HG03439 (cell line): Measurements from ENCODE around the gene RNF113B.
A peak's percentile ranks its signal among the peaks of the same experiment; 100 is the strongest.

ENCODE experiments used
- ATAC-seq: cut with Tn5 transposase; IDR thresholded peaks from one replicate; pipeline ENCODE4 v1.9.1; 2021; ENCODE audit warnings: mild to moderate bottlenecking, moderate library complexity; ENCODE audit not compliant: unreplicated experiment

The RNF113B gene

GRCh38 chr13:98175043-98175442 lies 2.0 kb downstream of the RNF113B start:
- ATAC-seq: no peak

DNA sequence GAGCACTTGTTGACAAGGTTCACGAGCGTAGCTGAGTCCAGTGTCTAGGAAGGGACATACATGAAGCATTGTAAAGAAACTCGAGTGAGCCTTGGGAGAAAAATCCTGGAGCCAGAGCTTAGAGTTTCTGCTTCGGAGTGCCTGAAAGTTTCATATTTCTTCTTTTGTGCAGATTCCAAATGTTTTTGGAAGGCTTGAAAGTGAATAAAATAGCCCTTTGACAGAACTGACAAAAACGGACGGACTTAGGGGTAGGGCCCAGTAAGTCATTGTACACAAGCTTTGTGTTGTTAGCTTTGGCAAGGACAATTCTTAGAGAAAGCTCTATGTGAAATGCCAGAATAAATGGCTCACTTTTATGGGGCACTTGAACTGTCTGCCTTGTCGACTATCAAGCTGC lies 2.8 kb downstream of the RNF113B start:
- ATAC-seq: no peak

GRCh38 chr13:98173431-98174152 lies 3.5 kb downstream of the RNF113B start:
- ATAC-seq: no peak

GRCh38 chr13:98172590-98173422 lies 4.3 kb downstream of the RNF113B start:
- no peak for ATAC-seq

GRCh38 chr13:98171900-98172589 lies 5.0 kb downstream of the RNF113B start:
- ATAC-seq: no peak

DNA sequence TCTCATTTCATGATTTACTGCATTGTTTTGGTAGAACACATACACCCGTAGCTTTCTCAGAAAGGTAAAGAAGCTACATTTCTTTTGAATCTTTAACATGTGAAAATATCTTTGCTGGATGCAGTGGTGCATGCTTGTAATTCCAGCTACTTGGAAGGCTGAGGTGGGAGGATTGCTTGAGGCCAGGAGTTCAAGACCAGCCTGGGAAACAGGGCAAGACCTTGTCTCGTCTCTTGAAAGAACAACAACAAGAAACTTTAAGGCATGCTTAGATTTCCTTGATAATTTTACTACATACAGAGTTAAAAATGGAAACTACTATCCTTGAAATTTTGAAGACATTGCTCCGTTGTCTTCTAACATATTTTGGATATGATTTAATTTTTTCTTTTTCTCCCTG lies 7.7 kb downstream of the RNF113B start:
- ATAC-seq: no peak

DNA sequence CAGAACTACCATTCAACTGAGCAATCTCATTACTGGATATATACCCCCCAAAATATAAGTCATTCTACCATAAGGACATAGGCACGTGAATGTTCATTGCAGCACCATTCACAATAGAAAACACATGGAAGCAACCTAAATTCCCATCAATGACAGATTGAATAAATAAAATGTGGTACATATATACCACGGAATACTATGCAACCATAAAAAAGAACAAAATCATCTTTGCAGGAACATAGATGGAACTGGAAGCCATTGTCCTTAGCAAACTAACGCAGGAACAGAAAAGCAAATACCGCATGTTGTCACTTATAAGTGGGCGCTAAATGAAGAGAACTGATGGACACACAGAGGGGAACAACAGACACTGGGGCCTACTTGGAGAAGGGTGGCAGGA lies 14.1 kb downstream of the RNF113B start:
- ATAC-seq: no peak

- ATAC-seq: no peak
Observed at GRCh38 chr13:98158172-98158899, 18.7 kb downstream of the RNF113B start.

- ATAC-seq: no peak
Observed at GRCh38 chr13:98157609-98158008, 19.5 kb downstream of the RNF113B start.

GRCh38 chr13:98157188-98157587 lies 19.9 kb downstream of the RNF113B start:
- ATAC-seq: no peak

DNA sequence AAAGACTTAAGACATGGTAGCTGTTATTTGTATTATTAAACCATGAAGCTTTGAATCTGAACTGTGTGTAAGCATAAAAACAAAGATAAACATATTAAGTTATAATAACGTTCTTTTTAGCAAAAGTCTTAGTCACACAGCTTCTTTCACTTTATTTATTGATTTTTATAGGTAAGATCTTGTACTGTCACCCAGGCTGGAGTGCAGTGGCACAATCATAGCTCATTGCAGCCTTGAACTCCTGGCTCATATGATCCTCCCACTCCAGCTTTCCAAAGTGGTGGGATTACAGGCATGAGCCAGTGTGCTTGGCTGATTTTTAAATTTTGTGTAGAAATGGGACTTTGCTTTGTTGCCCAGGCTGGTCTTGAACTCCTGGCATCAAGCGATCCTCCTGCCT lies 20.8 kb downstream of the RNF113B start:
- ATAC-seq: no peak

- ATAC-seq: no peak
Observed at GRCh38 chr13:98155475-98156109, 21.5 kb downstream of the RNF113B start.

DNA sequence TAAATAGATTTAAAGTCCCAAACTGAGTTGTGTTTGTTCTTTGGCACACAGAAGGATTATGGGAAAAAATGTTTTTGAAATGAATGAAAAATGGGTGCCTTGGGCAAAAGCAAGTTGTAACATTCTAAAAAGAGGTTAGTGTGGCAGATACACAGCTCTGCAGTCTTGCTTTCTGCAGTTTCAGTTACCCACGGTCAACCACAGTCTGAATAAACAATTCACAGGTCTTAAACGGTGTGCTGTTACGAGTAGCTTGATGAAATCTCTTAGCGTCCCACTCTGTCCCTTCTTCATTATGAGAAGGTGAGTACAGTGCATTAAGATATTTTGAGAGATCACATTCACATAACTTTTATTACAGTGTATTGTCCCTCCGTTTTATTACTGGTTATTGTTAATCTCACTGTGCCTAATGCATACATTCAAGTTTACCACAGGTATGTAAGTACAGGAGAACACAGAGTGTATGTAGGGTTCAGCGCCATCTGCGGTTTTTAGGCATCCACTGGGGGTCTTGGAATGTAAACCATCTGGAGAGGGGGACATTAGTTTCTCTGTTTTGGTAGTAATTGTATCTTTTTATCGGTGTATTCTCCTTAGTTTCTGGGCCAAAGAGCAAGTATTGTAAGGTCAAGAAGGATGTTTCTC lies 26.1 kb downstream of the RNF113B start:
- ATAC-seq: no peak

- ATAC-seq: no peak
Observed at GRCh38 chr13:98147521-98147920, 29.5 kb downstream of the RNF113B start.

DNA sequence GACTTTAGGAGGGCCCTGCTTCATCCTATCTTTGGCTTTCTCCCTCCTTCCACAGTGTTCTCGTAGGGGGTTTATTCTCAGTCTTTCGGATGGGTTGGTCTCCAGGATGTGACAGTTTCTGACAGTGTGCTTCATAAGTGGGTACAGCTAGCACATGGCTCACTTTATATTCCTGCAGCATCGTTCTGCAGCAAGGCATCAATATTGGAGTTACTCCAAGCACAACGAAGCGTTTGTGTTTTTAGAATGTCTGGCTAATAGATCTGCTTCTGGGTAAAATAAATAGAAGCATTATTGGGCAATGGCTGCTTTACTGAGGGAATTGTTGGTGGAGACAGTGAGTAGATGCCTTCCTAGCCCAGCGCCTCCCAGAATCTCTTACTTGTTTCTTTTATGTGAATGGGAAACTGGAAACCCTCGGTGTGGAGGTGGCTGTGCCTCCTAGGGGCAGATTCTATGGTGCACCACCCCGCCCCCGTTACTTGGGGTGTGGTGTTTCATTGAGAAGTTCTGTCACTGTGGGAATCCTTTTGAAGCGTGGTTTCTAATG lies 32.2 kb downstream of the RNF113B start:
- ATAC-seq: no peak

DNA sequence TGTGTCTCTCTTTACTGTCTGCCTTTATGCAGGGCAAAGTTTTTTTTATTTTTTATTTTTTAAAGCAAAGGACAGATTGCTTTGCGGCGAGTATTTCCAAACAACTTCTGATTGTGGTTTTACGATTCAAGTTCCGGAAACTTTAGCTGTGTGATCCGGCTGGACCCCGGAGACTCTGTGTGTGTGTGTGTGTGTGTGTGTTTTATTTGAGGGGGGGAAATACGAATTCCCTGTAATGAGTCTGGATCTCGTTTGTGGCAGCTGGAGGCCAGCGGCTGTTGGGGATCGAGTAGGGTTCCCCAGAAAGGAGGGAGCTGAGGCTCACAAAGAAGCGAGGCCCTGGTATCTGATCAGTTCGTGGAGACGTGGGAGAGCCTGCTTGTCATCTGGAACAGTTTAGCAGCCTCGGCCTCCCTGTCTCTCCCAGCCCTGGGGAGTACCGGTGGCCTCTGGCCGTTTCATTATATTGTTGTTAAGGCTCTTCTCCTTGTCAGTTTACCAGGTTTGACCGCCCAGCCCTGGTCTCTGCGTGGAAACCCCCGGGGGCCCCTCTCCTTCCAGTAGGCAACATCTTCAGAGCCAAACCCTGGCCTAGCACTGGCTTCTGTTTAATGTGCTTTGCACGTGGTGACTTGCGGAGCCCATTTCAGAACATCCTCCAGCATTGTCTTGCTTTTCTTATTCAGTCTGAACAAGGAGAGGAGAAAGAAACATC lies 32.9 kb downstream of the RNF113B start:
- no peak for ATAC-seq

- ATAC-seq: peak; percentile 18
Observed at GRCh38 chr13:98143601-98144026, 33.5 kb downstream of the RNF113B start.

- ATAC-seq: peak; percentile 32
Observed at GRCh38 chr13:98143157-98143553, 33.9 kb downstream of the RNF113B start.
